Measurements from ENCODE around the gene SMARCA4. TPM values are rescaled to one million over a fixed set of nuclear protein-coding genes. Genes with fewer than 3 reads are reported as not detected.
"Not testable (repeated sequence)": the region's sequence is repeated elsewhere in the genome, so short reads cannot be mapped to it uniquely, and the experiment has no call there.

Gene SMARCA4
- total and polyA plus RNA-seq, 5 donors from 2014 or later: 6.3 to 79.5 (median 7.5) TPM

- ATAC-seq (ENCODE audit: low read depth in 2 of 2) (no peak), DNase-seq (no peak)
- no peak overlapping the region for H3K27ac ChIP-seq (ENCODE audit: insufficient read depth, low read length, poor library complexity, severe bottlenecking)
- H3K4me1 ChIP-seq (ENCODE audit: control insufficient read depth, insufficient read depth, low read length, poor library complexity, severe bottlenecking): peaks cover 14% of the 10 kb centered on the region
- H3K27me3 Mint-ChIP-seq: no peaks in the 10 kb centered on the region
- H3K27me3 ChIP-seq (ENCODE audit: control insufficient read depth, insufficient read depth, low read length): no peaks in the 10 kb centered on the region
- no peak overlapping the region for H3K27ac Mint-ChIP-seq
- peaks cover 7% of the 10 kb centered on the region for H3K36me3 ChIP-seq (ENCODE audit: control insufficient read depth, insufficient read depth, low read length)
- no peaks in the 10 kb centered on the region for H3K9me3 Mint-ChIP-seq
- H3K4me3 ChIP-seq (ENCODE audit: low read depth, low read length): no peak overlapping the region
- H3K9me3 ChIP-seq (ENCODE audit: control insufficient read depth in 2 of 2, low read length in 2 of 2): no peaks in the 10 kb centered on the region
- peaks cover 4% of the 10 kb centered on the region for H3K36me3 Mint-ChIP-seq
- peaks cover 0 to 17% (median 6%) of the 10 kb centered on the region in 4 donors for H3K4me1 Mint-ChIP-seq
- H3K4me3 Mint-ChIP-seq: peak overlapping the region in 2 of 4 donors; percentile 15 to 32
These were observed 36.2 kb upstream of the SMARCA4 start for GRCh38 chr19:10924597-10924996.

- Mint-ChIP-seq H3K9me3 (no peaks in the 10 kb centered on the region), H3K27me3 (no peaks in the 10 kb centered on the region), H3K4me3 (peak overlapping the region; percentile 91 to 98 (median 95)), H3K36me3 (peaks cover 4% of the 10 kb centered on the region), H3K4me1 (peaks cover 0 to 36% (median 8%) of the 10 kb centered on the region in 4 donors), H3K27ac (peak overlapping the region; percentile 75 to 97 (median 85))
- peak in 1 of 2 donors; percentile 2 for ATAC-seq (ENCODE audit: low read depth in 2 of 2)
- Histone ChIP-seq H3K4me3 (ENCODE audit: low read depth, low read length) (peak overlapping the region; percentile 44), H3K27me3 (ENCODE audit: control insufficient read depth, insufficient read depth, low read length) (no peaks in the 10 kb centered on the region), H3K4me1 (ENCODE audit: control insufficient read depth, insufficient read depth, low read length, poor library complexity, severe bottlenecking) (peaks cover 24% of the 10 kb centered on the region), H3K27ac (ENCODE audit: insufficient read depth, low read length, poor library complexity, severe bottlenecking) (peak overlapping the region; percentile 76), H3K36me3 (ENCODE audit: control insufficient read depth, insufficient read depth, low read length) (peaks cover 7% of the 10 kb centered on the region), H3K9me3 (ENCODE audit: control insufficient read depth in 2 of 2, low read length in 2 of 2) (no peaks in the 10 kb centered on the region)
- DNase-seq: peak in 1 of 3 donors; percentile 25
These were observed 32.9 kb upstream of the SMARCA4 start for GRCh38 chr19:10927730-10928562.

- H3K4me1 Mint-ChIP-seq: peaks cover 0 to 36% (median 8%) of the 10 kb centered on the region in 4 donors
- H3K36me3 Mint-ChIP-seq: peaks cover 4% of the 10 kb centered on the region
These were observed 32.0 kb upstream of the SMARCA4 start, which contains the start of the genes TIMM29 and YIPF2 for GRCh38 chr19:10928563-10929401. TSS of gene TIMM29 (plus strand) at chr19:10928811. CDS start at chr19:10928823, 12 bp downstream. TSS of gene YIPF2 (minus strand) at chr19:10928639. CDS start at chr19:10928410, 229 bp downstream.

GRCh38 chr19:10929402-10929794, 31.4 kb upstream of the SMARCA4 start:
- peak overlapping the region; percentile 76 for H3K27ac ChIP-seq (ENCODE audit: insufficient read depth, low read length, poor library complexity, severe bottlenecking)
- peaks cover 24% of the 10 kb centered on the region for H3K4me1 ChIP-seq (ENCODE audit: control insufficient read depth, insufficient read depth, low read length, poor library complexity, severe bottlenecking)
- H3K36me3 ChIP-seq (ENCODE audit: control insufficient read depth, insufficient read depth, low read length): peaks cover 2% of the 10 kb centered on the region
- H3K27me3 ChIP-seq (ENCODE audit: control insufficient read depth, insufficient read depth, low read length): no peaks in the 10 kb centered on the region
- Mint-ChIP-seq H3K27me3 (no peaks in the 10 kb centered on the region), H3K4me1 (peaks cover 0 to 36% (median 8%) of the 10 kb centered on the region in 4 donors), H3K9me3 (no peaks in the 10 kb centered on the region), H3K27ac (peak overlapping the region in 2 of 3 donors; percentile 23 to 51), H3K4me3 (peak overlapping the region; percentile 91 to 96 (median 93)), H3K36me3 (peaks cover 4% of the 10 kb centered on the region)
- H3K4me3 ChIP-seq (ENCODE audit: low read depth, low read length): peak overlapping the region; percentile 34
- ATAC-seq (ENCODE audit: low read depth in 2 of 2) (no peak), DNase-seq (no peak)
- no peaks in the 10 kb centered on the region for H3K9me3 ChIP-seq (ENCODE audit: control insufficient read depth in 2 of 2, low read length in 2 of 2)

More at GRCh38 chr19:10928563-10929401, 32.0 kb upstream of the SMARCA4 start, which contains the start of the genes TIMM29 and YIPF2:
- Histone ChIP-seq H3K9me3 (ENCODE audit: control insufficient read depth in 2 of 2, low read length in 2 of 2) (no peaks in the 10 kb centered on the region), H3K27me3 (ENCODE audit: control insufficient read depth, insufficient read depth, low read length) (no peaks in the 10 kb centered on the region), H3K4me3 (ENCODE audit: low read depth, low read length) (peak within 1 kb of the TSS; percentile 70), H3K36me3 (ENCODE audit: control insufficient read depth, insufficient read depth, low read length) (peaks cover 8% of the 10 kb centered on the region), H3K27ac (ENCODE audit: insufficient read depth, low read length, poor library complexity, severe bottlenecking) (peak within 1 kb of the TSS; percentile 76), H3K4me1 (ENCODE audit: control insufficient read depth, insufficient read depth, low read length, poor library complexity, severe bottlenecking) (peaks cover 24% of the 10 kb centered on the region)
- ATAC-seq (ENCODE audit: low read depth in 2 of 2) (peak; percentile 84 to 89), DNase-seq (peak; percentile 86 to 96 (median 89))
- Mint-ChIP-seq H3K4me3 (peak within 1 kb of the TSS; percentile 91 to 98 (median 95)), H3K9me3 (no peaks in the 10 kb centered on the region), H3K27me3 (no peaks in the 10 kb centered on the region), H3K27ac (peak within 1 kb of the TSS; percentile 75 to 97 (median 87))

GRCh38 chr19:10935371-10936059, 25.3 kb upstream of the SMARCA4 start:
- peaks cover 2% of the 10 kb centered on the region for H3K36me3 ChIP-seq (ENCODE audit: control insufficient read depth, insufficient read depth, low read length)
- ATAC-seq (ENCODE audit: low read depth in 2 of 2): no peak
- Mint-ChIP-seq H3K36me3 (peaks cover 3% of the 10 kb centered on the region), H3K9me3 (no peaks in the 10 kb centered on the region), H3K4me3 (no peak overlapping the region), H3K27me3 (no peaks in the 10 kb centered on the region), H3K27ac (peak overlapping the region in 1 of 3 donors; percentile 52), H3K4me1 (peaks cover 0 to 16% (median 7%) of the 10 kb centered on the region in 4 donors)
- H3K9me3 ChIP-seq (ENCODE audit: control insufficient read depth in 2 of 2, low read length in 2 of 2): no peaks in the 10 kb centered on the region
- peaks cover under 1% of the 10 kb centered on the region for H3K4me1 ChIP-seq (ENCODE audit: control insufficient read depth, insufficient read depth, low read length, poor library complexity, severe bottlenecking)
- H3K27ac ChIP-seq (ENCODE audit: insufficient read depth, low read length, poor library complexity, severe bottlenecking): no peak overlapping the region
- DNase-seq: no peak
- H3K27me3 ChIP-seq (ENCODE audit: control insufficient read depth, insufficient read depth, low read length): no peaks in the 10 kb centered on the region
- H3K4me3 ChIP-seq (ENCODE audit: low read depth, low read length): no peak overlapping the region

GRCh38 chr19:10936661-10937084, 24.2 kb upstream of the SMARCA4 start:
- H3K4me1 Mint-ChIP-seq: peaks cover 0 to 9% (median 5%) of the 10 kb centered on the region in 4 donors
- peaks cover 3% of the 10 kb centered on the region for H3K36me3 Mint-ChIP-seq
- ATAC-seq (ENCODE audit: low read depth in 2 of 2) (peak; percentile 67 to 85), DNase-seq (peak; percentile 22 to 69 (median 62))
- H3K9me3 Mint-ChIP-seq: no peaks in the 10 kb centered on the region
- Histone ChIP-seq H3K9me3 (ENCODE audit: control insufficient read depth in 2 of 2, low read length in 2 of 2) (no peaks in the 10 kb centered on the region), H3K27ac (ENCODE audit: insufficient read depth, low read length, poor library complexity, severe bottlenecking) (no peak overlapping the region), H3K4me1 (ENCODE audit: control insufficient read depth, insufficient read depth, low read length, poor library complexity, severe bottlenecking) (no peaks in the 10 kb centered on the region), H3K27me3 (ENCODE audit: control insufficient read depth, insufficient read depth, low read length) (no peaks in the 10 kb centered on the region), H3K36me3 (ENCODE audit: control insufficient read depth, insufficient read depth, low read length) (peaks cover 2% of the 10 kb centered on the region), H3K4me3 (ENCODE audit: low read depth, low read length) (no peak overlapping the region)
- H3K27ac Mint-ChIP-seq: no peak overlapping the region
- H3K4me3 Mint-ChIP-seq: peak overlapping the region in 3 of 4 donors; percentile 15 to 52 (median 34)
- H3K27me3 Mint-ChIP-seq: no peaks in the 10 kb centered on the region

GRCh38 chr19:10941649-10942048, 19.2 kb upstream of the SMARCA4 start:
- not testable (repeated sequence) for H3K27ac Mint-ChIP-seq, H3K36me3 Mint-ChIP-seq

More at GRCh38 chr19:10941649-10942048, 19.2 kb upstream of the SMARCA4 start:
- not testable (repeated sequence) for H3K9me3 Mint-ChIP-seq; H3K9me3 ChIP-seq (ENCODE audit: control insufficient read depth in 2 of 2, low read length in 2 of 2); H3K36me3 ChIP-seq (ENCODE audit: control insufficient read depth, insufficient read depth, low read length); DNase-seq; H3K27me3 ChIP-seq (ENCODE audit: control insufficient read depth, insufficient read depth, low read length); ATAC-seq (ENCODE audit: low read depth in 2 of 2); H3K4me3 Mint-ChIP-seq; H3K27ac ChIP-seq (ENCODE audit: insufficient read depth, low read length, poor library complexity, severe bottlenecking); H3K4me1 ChIP-seq (ENCODE audit: control insufficient read depth, insufficient read depth, low read length, poor library complexity, severe bottlenecking); H3K4me3 ChIP-seq (ENCODE audit: low read depth, low read length); H3K27me3 Mint-ChIP-seq
- peaks cover 3 to 11% (median 8%) of the 10 kb centered on the region in 4 donors for H3K4me1 Mint-ChIP-seq
